ENCODE measurements around the gene KCNQ2.

- TF ChIP-seq CTCF (IDR thresholded peaks at IDR 0.05) (no peak), POLR2A (IDR thresholded peaks at IDR 0.05) (no peak)
Observed at GRCh38 chr20:63477061-63477616, 4.7 kb upstream of the KCNQ2 start.
